Nephron (organoid): Measurements from ENCODE around the gene CYTH1.
A peak's percentile ranks its signal among the peaks of the same experiment; 100 is the strongest.

Experiments
- H3K27ac Mint-ChIP-seq, 3 experiments: 2 replicates each; pipeline ENCODE4 v1.8.0; 2020; ENCODE audit warnings: mixed read lengths in 3 of 3, mild to moderate bottlenecking in 2 of 3, moderate library complexity in 1 of 3
- H3K27me3 Mint-ChIP-seq: 2 replicates; pipeline ENCODE4 v1.8.0; 2021; ENCODE audit warnings: low read depth, mild to moderate bottlenecking, moderate library complexity, mixed read lengths
- H3K36me3 Mint-ChIP-seq: 2 replicates; pipeline ENCODE4 v1.8.0; 2020; ENCODE audit warnings: low read depth, mixed read lengths
- H3K4me1 Mint-ChIP-seq: 2 replicates; pipeline ENCODE4 v1.8.0; 2020; ENCODE audit warnings: mixed read lengths
- H3K4me3 Mint-ChIP-seq, 3 experiments: 2 replicates each; pipeline ENCODE4 v1.8.0; 2020; ENCODE audit warnings: mild to moderate bottlenecking in 3 of 3, mixed read lengths in 3 of 3, moderate library complexity in 2 of 3
- H3K9me3 Mint-ChIP-seq: 2 replicates; pipeline ENCODE4 v1.8.0; 2020; ENCODE audit warnings: mixed read lengths
- TF ChIP-seq, protein P1 (sequence below), 3 experiments: fragments of 200-600 bp; sonication (generic); IDR thresholded peaks; one replicate each; pipeline ENCODE4 v1.5.0; 2021; ENCODE audit warnings: antibody characterized with exemption in 3 of 3; ENCODE audit not compliant: unreplicated experiment in 3 of 3

The CYTH1 gene, protein sequence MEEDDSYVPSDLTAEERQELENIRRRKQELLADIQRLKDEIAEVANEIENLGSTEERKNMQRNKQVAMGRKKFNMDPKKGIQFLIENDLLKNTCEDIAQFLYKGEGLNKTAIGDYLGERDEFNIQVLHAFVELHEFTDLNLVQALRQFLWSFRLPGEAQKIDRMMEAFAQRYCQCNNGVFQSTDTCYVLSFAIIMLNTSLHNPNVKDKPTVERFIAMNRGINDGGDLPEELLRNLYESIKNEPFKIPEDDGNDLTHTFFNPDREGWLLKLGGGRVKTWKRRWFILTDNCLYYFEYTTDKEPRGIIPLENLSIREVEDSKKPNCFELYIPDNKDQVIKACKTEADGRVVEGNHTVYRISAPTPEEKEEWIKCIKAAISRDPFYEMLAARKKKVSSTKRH

DNA sequence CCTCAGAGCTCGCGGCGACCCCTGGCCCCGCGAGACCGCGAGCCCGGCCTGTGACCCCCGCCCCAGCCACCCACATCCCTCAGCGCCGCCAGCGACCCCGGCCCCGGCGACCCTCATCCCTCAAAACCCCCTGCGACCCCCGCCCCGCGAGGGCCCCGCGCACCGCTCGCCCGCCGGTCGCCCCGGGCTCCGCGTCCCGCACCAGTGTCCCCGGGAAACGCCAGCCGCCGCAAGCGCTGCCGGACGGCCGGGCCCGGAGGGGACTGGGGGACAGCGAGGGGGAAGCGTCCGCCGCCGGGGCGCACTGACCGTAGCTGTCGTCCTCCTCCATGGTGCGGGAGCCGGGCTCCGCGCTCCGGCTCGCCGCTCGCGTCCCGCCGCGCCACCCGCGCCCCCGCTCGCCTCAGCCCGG is at the start of gene CYTH1:
Gene CYTH1 (minus strand): TSS at position 381 of the 412 bp plus-strand sequence. CDS start 50 bp downstream, at position 331.
- TF ChIP-seq, protein P1, sequence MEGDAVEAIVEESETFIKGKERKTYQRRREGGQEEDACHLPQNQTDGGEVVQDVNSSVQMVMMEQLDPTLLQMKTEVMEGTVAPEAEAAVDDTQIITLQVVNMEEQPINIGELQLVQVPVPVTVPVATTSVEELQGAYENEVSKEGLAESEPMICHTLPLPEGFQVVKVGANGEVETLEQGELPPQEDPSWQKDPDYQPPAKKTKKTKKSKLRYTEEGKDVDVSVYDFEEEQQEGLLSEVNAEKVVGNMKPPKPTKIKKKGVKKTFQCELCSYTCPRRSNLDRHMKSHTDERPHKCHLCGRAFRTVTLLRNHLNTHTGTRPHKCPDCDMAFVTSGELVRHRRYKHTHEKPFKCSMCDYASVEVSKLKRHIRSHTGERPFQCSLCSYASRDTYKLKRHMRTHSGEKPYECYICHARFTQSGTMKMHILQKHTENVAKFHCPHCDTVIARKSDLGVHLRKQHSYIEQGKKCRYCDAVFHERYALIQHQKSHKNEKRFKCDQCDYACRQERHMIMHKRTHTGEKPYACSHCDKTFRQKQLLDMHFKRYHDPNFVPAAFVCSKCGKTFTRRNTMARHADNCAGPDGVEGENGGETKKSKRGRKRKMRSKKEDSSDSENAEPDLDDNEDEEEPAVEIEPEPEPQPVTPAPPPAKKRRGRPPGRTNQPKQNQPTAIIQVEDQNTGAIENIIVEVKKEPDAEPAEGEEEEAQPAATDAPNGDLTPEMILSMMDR (IDR thresholded peaks at IDR 0.05; ENCODE audit: unreplicated experiment in 3 of 3) = no peak
- Mint-ChIP-seq H3K36me3 (no peaks in the 10 kb centered on the region), H3K27ac (peak within 1 kb of the TSS; percentile 76 to 93 (median 80)), H3K9me3 (no peaks in the 10 kb centered on the region), H3K4me3 (peak within 1 kb of the TSS; percentile 82 to 92 (median 91)), H3K4me1 (peaks cover 21% of the 10 kb centered on the region), H3K27me3 (peaks cover 4% of the 10 kb centered on the region)

DNA sequence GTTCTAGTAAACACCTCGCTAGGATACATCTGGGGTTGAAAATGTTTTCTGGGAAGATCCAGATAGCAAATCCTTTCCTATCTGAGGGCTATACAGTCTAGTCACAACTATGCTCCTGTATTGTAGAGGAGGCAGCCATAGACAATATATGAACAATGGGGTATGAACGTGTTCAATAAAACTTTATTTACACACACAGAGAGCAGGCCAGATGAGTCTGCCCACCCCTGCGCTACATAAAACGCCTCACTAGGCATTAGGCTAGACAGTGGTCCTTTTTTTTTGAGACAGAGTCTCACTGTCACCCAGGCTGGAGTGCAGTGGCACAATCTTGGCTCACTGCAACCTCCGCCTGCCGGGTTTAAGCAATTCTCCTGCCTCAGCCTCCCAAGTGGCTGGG is 47.4 kb upstream of the CYTH1 start:
- H3K27ac Mint-ChIP-seq = no peak overlapping the region

DNA sequence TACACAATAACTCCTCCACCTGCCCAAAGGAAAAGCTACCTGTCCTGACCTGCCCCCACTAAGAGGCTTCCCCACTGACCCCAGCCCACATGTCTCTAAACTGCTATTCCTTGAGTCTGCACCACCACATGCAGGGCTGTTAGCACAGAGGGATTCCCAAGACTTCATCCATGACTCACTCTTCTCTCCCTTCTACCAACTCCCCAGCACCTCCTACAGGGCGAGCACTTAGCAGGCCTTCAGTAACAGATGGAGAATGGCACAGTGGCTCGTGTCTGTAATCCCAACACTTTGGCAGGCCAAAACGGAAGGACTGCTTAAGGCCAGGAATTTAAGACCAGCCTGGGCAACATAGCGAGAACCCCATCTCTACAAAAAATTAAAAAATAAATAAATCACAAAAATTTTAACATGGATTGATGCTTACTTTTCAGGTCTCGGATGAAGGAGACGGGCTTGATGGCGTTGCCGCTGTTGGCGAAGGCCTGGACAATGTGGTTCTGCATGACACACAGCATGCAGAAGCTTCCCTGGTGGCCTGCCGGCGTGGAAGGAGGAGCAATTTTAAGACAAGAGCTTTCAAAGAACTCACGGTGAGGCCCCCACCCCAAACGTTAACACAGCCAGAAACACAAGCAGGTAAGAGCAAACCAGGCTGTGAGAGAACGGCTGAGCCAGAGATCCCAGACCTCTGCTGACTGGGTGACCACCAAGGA is 46.6 kb upstream of the CYTH1 start:
- Mint-ChIP-seq H3K27ac (no peak overlapping the region), H3K4me3 (no peak overlapping the region)

More for the DNA sequence above, 47.4 kb upstream of the CYTH1 start:
- Mint-ChIP-seq H3K27me3 (no peaks in the 10 kb centered on the region), H3K4me1 (no peaks in the 10 kb centered on the region), H3K9me3 (no peaks in the 10 kb centered on the region), H3K36me3 (peaks cover 80% of the 10 kb centered on the region), H3K4me3 (no peak overlapping the region)
- TF ChIP-seq, protein P1 (IDR thresholded peaks at IDR 0.05; ENCODE audit: unreplicated experiment in 3 of 3) = no peak

DNA sequence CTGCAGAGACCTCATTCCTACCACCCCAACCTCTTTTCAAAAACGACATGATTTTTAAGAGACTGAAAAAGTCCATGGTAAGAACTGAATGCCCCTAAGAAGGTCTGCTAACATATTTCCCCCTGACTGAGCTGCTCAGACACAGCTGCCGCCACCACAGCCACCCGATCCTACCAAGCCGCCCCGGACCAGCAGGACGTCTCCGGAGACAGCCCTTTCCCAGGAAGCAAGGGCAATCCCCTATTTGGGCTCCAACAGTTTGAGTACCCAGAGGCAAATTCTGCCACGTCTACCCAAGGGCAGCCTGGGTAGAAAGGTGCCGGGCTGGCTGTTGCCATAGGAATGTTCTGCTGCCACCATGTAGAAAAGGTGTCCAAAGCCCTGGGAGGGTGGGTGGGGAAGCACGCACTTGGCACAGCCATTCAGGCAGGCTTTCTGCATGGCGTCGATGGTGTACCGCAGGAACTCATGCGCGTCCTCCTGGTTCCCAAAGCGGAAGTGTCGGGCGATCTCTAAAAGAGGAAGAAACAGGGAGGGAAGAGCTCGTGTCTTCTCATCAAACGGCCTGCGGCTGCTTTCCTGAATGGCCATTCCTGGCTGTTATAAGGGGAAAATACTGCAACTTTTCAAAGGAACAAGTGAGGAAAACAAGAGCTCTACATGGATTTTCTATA is 44.9 kb upstream of the CYTH1 start:
- no peak overlapping the region for H3K4me3 Mint-ChIP-seq
- H3K27ac Mint-ChIP-seq = no peak overlapping the region
- peaks cover 12% of the 10 kb centered on the region for H3K4me1 Mint-ChIP-seq
- TF ChIP-seq, protein P1 (IDR thresholded peaks at IDR 0.05; ENCODE audit: unreplicated experiment in 3 of 3) = no peak
- H3K36me3 Mint-ChIP-seq = peaks cover 74% of the 10 kb centered on the region
- no peaks in the 10 kb centered on the region for H3K9me3 Mint-ChIP-seq
- H3K27me3 Mint-ChIP-seq = peaks cover 4% of the 10 kb centered on the region

More for the DNA sequence above, 46.6 kb upstream of the CYTH1 start:
- H3K4me1 Mint-ChIP-seq = no peaks in the 10 kb centered on the region
- TF ChIP-seq, protein P1 (IDR thresholded peaks at IDR 0.05; ENCODE audit: unreplicated experiment in 3 of 3) = no peak
- H3K27me3 Mint-ChIP-seq = no peaks in the 10 kb centered on the region
- peaks cover 73% of the 10 kb centered on the region for H3K36me3 Mint-ChIP-seq
- H3K9me3 Mint-ChIP-seq = no peaks in the 10 kb centered on the region

DNA sequence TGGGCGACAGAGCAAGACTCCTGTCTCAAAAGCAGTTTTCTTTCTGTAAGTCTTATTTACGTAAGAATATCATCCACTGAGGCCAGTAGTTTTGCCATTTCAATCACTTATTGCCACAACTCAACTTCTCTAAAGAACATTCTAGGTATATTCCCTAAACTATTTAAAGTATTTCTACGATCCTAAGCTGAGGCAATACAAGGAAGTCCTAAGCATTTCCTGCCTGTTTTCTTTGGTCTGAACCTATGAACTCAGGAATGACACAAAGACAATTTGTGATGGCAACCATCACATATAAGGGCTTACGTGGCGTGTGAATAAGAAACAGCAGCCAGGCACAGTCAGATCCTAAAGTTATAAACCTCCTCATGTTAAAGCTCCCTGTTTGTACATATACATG is 44.3 kb upstream of the CYTH1 start:
- Mint-ChIP-seq H3K4me3 (no peak overlapping the region), H3K27me3 (peaks cover 4% of the 10 kb centered on the region), H3K36me3 (peaks cover 73% of the 10 kb centered on the region), H3K9me3 (no peaks in the 10 kb centered on the region), H3K27ac (no peak overlapping the region), H3K4me1 (peaks cover 12% of the 10 kb centered on the region)
- TF ChIP-seq, protein P1 (IDR thresholded peaks at IDR 0.05; ENCODE audit: unreplicated experiment in 3 of 3) = no peak
